Ascending aorta (tissue), 2 donors: Measurements from ENCODE around the gene VPS29. TPM values are rescaled to one million over a fixed set of nuclear protein-coding genes. Genes with fewer than 3 reads are reported as not detected.
"Not testable (repeated sequence)": the region's sequence is repeated elsewhere in the genome, so short reads cannot be mapped to it uniquely, and the experiment has no call there.

Source experiments
- DNase-seq, 2 donors: peaks; one replicate each; pipeline ENCODE4 v3.0.0-alpha.2; 2019; ENCODE audit warnings: low spot score in 2 of 2
- H3K27ac ChIP-seq, 2 donors: fragments of 200-600 bp; sonication (generic); one replicate each; pipeline ENCODE4 v1.5.1; 2016 to 2017; ENCODE audit warnings: mild to moderate bottlenecking in 1 of 2
- H3K27me3 ChIP-seq: fragments of 200-600 bp; sonication (generic); one replicate; pipeline ENCODE4 v1.5.1; 2017
- H3K36me3 ChIP-seq, 2 donors: fragments of 200-600 bp; sonication (generic); one replicate each; pipeline ENCODE4 v1.5.1; 2016
- H3K4me1 ChIP-seq, 2 donors: fragments of 200-600 bp; sonication (generic); one replicate each; pipeline ENCODE4 v1.5.1; 2016 to 2017; ENCODE audit warnings: mild to moderate bottlenecking in 1 of 2
- H3K4me3 ChIP-seq, 2 donors: fragments of 200-600 bp; sonication (generic); one replicate each; pipeline ENCODE4 v1.5.1; 2016 to 2017; ENCODE audit warnings: mild to moderate bottlenecking in 1 of 2
- H3K9me3 ChIP-seq, 2 donors: fragments of 200-600 bp; sonication (generic); one replicate each; pipeline ENCODE4 v1.5.1; 2016
- intact Hi-C: fragments of 100-400 bp; cut with DNase I; formaldehyde crosslinking; loops from one replicate; pipeline ENCODE4 v1.15.1; 2023
- total RNA-seq: library from RNA; depleted of rRNA; stranded (reverse); fragments of >200 nt; gene quantifications from one replicate; pipeline ENCODE4 v1.1.0, GENCODE V29; 2016
- TF ChIP-seq, protein P1 (sequence below), 3 experiments: fragments of 200-600 bp in 2 of 3; fragments of 450-650 bp in 1 of 3; sonication (generic) in 2 of 3; IDR thresholded peaks; one replicate each; pipeline ENCODE4 v1.5.1; 2016 to 2019; ENCODE audit warnings: antibody characterized with exemption in 3 of 3, mild to moderate bottlenecking in 1 of 3, moderate library complexity in 1 of 3

The VPS29 gene
- total RNA-seq, 1 donor from 2014 or later: 35.9 TPM

GRCh38 chr12:110532644-110533043 lies 30.7 kb upstream of the VPS29 start:
- intact Hi-C loops: no loop called here
- Histone ChIP-seq H3K27ac (no peak overlapping the region), H3K4me3 (no peak overlapping the region), H3K36me3 (peaks cover 0 to 5% of the 10 kb centered on the region in 2 donors), H3K27me3 (no peaks in the 10 kb centered on the region), H3K9me3 (no peaks in the 10 kb centered on the region), H3K4me1 (peaks cover 3 to 5% of the 10 kb centered on the region in 2 donors)
- TF ChIP-seq, protein P1, sequence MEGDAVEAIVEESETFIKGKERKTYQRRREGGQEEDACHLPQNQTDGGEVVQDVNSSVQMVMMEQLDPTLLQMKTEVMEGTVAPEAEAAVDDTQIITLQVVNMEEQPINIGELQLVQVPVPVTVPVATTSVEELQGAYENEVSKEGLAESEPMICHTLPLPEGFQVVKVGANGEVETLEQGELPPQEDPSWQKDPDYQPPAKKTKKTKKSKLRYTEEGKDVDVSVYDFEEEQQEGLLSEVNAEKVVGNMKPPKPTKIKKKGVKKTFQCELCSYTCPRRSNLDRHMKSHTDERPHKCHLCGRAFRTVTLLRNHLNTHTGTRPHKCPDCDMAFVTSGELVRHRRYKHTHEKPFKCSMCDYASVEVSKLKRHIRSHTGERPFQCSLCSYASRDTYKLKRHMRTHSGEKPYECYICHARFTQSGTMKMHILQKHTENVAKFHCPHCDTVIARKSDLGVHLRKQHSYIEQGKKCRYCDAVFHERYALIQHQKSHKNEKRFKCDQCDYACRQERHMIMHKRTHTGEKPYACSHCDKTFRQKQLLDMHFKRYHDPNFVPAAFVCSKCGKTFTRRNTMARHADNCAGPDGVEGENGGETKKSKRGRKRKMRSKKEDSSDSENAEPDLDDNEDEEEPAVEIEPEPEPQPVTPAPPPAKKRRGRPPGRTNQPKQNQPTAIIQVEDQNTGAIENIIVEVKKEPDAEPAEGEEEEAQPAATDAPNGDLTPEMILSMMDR (IDR thresholded peaks at IDR 0.05): no peak
- no peak for DNase-seq

DNA sequence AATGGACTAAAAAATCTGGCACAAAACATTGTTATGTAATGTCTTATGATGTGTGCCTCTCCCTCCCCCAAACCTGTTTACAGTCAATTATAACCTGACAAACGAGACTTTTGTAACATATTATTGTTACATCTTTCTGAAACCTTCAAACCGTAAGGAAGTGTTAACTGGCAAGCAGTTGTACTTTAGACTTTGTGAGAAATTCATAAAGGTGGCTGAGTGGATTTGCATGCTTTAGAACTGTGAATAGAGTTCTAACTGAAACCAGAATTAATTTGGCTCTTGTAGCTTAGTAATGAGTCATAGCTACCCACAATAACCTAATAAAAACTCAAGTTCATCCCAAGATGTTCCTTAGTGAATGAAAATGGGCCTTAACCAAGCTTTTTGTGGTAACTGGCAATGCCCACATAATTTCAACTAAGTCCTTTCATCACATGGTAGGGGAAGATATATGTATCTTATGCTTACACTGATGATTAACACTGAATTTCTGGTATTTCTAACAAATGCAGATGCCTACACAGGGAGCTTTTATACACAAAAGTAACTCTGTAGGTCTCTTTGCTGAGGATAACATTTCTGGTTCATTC lies 29.9 kb upstream of the VPS29 start:
- no peaks in the 10 kb centered on the region for H3K27me3 ChIP-seq
- peaks cover 0 to 5% of the 10 kb centered on the region in 2 donors for H3K36me3 ChIP-seq
- no peak for DNase-seq
- H3K27ac ChIP-seq: no peak overlapping the region
- TF ChIP-seq, protein P1 (IDR thresholded peaks at IDR 0.05): no peak
- intact Hi-C loops: no loop called here
- no peaks in the 10 kb centered on the region for H3K9me3 ChIP-seq
- peaks cover 3% of the 10 kb centered on the region in 2 donors for H3K4me1 ChIP-seq
- H3K4me3 ChIP-seq: no peak overlapping the region

GRCh38 chr12:110530511-110530910 lies 28.6 kb upstream of the VPS29 start:
- TF ChIP-seq, protein P1 (IDR thresholded peaks at IDR 0.05): no peak
- no peaks in the 10 kb centered on the region for H3K27me3 ChIP-seq
- no peak overlapping the region for H3K4me3 ChIP-seq
- no peak overlapping the region for H3K27ac ChIP-seq
- intact Hi-C loops: no loop called here
- H3K36me3 ChIP-seq: peaks cover 0 to 5% of the 10 kb centered on the region in 2 donors
- no peaks in the 10 kb centered on the region for H3K9me3 ChIP-seq
- no peak for DNase-seq
- H3K4me1 ChIP-seq: peaks cover 0 to 3% of the 10 kb centered on the region in 2 donors

- H3K27me3 ChIP-seq: no peaks in the 10 kb centered on the region
- no peaks in the 10 kb centered on the region for H3K36me3 ChIP-seq
- intact Hi-C loops: no loop called here
- H3K9me3 ChIP-seq: no peaks in the 10 kb centered on the region
- no peak for DNase-seq
- peaks cover 0 to 3% of the 10 kb centered on the region in 2 donors for H3K4me1 ChIP-seq
- TF ChIP-seq, protein P1 (IDR thresholded peaks at IDR 0.05): no peak
- H3K4me3 ChIP-seq: no peak overlapping the region
- H3K27ac ChIP-seq: no peak overlapping the region
Observed at GRCh38 chr12:110528277-110528839, 26.4 kb upstream of the VPS29 start.

GRCh38 chr12:110520876-110521712 lies 19.2 kb upstream of the VPS29 start:
- H3K4me1 ChIP-seq, intact Hi-C loops, H3K4me3 ChIP-seq, H3K27me3 ChIP-seq, H3K27ac ChIP-seq, H3K9me3 ChIP-seq, DNase-seq, H3K36me3 ChIP-seq: not testable (repeated sequence)

DNA sequence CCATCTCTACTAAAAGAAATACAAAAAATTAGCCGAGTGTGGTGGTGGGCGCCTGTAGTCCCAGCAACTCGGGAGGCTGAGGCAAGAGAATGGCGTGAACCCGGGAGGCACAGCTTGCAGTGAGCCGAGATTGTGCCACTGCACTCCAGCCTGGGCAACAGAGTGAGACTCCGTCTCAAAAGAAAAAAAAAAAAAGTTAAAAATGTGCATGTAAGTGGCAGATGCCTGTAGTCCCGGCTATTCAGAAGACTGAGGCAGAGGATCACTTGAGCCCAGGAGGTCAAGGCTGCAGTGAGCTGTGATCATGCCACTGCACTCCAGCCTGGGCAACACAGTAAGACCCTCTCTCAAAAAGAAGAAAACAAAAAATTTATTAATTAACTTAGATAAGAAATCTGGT lies 16.1 kb upstream of the VPS29 start:
- H3K9me3 ChIP-seq, H3K36me3 ChIP-seq, DNase-seq, H3K4me1 ChIP-seq, intact Hi-C loops, H3K27me3 ChIP-seq, H3K27ac ChIP-seq, H3K4me3 ChIP-seq: not testable (repeated sequence)
